GM21390 (cell line): ENCODE results near the gene ELOVL3.
"Not testable (repeated sequence)": the region's sequence is repeated elsewhere in the genome, so short reads cannot be mapped to it uniquely, and the experiment has no call there.

ENCODE experiments used
- ATAC-seq: cut with Tn5 transposase; IDR thresholded peaks from one replicate; pipeline ENCODE4 v1.9.1; 2021; ENCODE audit not compliant: unreplicated experiment

ELOVL3 gene, protein sequence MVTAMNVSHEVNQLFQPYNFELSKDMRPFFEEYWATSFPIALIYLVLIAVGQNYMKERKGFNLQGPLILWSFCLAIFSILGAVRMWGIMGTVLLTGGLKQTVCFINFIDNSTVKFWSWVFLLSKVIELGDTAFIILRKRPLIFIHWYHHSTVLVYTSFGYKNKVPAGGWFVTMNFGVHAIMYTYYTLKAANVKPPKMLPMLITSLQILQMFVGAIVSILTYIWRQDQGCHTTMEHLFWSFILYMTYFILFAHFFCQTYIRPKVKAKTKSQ

DNA sequence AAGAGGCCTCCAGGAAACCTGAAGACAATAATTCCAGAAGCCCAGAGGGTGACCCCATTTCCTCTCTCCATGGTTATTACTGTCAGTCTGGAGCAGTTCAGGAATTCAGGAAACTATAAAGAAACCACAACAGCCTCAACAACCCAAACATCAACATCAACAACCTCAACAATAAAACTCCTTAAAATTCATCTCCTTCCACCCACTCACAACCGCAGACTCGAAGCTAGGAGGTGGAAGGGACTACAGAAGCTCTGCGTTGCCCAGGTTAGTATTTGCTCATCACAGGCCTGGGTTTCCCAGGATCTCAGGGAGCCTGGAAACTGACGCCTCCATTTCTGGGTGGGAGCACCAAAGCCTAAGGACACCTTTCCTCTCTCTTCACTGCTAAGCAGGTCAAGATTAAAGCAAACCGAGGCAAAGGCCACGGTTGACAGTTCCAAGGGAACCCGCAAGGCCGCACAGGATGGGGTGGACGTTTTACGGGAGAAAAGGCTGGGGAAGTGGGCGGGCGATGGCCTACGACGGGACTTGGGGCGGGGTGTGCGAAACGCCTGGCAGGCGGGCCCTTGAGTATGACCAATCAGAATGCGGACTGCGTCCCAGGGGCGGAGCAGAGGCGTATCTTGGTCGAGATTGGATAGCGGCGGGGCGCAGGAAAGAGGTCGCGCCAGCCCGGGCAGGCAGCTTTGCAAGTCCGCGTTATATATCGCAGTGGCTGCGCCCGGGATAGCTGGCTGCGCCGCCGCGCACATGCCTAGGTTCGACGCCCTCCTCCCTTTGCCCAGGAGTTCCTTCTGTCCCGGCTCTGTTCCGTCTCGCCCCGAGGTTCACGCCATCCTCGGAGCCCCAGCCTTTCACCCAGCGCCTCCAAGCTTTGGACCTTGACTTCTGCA lies at the start of gene ELOVL3:
Gene ELOVL3 (plus strand): TSS at position 654 of the 896 bp plus-strand sequence. CDS start 250 bp downstream, outside the sequence.
- peak; percentile 86 for ATAC-seq

DNA sequence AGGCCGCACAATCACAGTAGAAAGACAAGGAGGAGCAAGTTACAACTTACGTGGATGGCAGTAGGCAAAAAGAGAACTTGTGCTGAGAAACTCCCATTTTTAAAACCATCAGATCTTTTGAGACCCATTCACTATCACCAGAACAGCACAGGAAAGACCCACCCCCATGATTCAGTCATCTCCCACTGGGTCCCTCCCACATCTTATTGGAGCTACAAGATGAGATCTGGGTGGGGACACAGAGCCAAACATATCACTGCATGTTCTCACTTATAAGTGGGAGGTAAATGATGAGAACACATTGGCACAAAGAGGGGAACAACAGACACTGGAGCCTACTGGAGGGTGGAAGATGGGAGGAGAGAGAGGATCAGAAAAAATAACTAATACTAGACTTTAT lies 41.5 kb upstream of the ELOVL3 start:
- ATAC-seq, result no peak

DNA sequence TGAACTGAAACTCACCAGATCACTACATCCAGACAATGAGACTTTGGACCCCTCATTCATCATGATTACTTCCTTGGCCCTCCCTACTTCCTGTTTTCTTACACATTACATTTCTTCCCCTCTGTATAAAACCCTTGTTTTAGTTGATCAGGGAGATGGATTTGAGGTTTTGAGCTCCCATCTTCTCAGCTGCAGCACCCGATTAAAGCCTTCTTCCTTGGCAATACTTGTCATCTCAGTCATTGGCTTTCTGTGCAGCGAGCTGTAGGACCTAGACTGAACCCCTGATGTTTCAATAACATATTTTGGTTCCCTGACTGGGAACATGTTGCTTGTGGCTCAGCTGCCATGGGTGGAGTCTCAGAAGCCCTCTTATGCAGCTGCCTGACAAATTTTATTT lies 40.8 kb upstream of the ELOVL3 start:
- ATAC-seq, result no peak

DNA sequence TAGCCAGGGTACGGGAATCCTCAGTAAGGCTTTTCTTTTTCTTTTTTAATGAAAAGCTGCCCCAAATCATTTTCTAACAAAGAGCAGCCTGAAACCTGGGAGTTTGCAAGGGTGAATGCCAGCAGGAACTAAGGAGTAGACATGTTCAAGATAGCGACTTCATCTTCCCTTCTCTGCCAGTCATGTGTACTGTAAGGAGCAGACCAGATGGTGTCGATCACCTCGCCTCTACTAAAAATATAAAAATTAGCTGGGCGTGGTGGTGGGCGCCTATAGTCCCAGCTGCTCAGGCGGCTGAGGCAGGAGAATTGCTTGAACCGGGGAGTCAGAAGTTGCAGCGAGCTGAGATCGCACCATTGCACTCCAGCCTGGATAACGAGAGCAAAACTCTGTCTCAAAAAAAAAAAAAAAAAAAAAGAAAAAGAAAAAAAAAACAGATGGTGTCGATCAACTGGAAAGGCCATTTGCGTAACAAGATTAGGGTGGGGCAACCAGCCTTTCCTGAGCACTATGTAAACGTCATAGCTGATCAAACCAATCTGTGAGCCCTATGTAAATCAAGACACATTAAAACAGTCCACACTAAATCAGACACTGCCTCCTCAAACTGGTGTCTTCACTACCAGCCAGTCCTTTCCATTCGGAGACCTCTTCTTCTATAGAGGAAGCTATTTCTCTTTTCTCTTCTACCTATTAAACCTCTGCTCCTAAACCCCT lies 40.1 kb upstream of the ELOVL3 start:
- no peak for ATAC-seq

GRCh38 chr10:102188298-102188940 lies 37.7 kb upstream of the ELOVL3 start:
- ATAC-seq, result no peak

DNA sequence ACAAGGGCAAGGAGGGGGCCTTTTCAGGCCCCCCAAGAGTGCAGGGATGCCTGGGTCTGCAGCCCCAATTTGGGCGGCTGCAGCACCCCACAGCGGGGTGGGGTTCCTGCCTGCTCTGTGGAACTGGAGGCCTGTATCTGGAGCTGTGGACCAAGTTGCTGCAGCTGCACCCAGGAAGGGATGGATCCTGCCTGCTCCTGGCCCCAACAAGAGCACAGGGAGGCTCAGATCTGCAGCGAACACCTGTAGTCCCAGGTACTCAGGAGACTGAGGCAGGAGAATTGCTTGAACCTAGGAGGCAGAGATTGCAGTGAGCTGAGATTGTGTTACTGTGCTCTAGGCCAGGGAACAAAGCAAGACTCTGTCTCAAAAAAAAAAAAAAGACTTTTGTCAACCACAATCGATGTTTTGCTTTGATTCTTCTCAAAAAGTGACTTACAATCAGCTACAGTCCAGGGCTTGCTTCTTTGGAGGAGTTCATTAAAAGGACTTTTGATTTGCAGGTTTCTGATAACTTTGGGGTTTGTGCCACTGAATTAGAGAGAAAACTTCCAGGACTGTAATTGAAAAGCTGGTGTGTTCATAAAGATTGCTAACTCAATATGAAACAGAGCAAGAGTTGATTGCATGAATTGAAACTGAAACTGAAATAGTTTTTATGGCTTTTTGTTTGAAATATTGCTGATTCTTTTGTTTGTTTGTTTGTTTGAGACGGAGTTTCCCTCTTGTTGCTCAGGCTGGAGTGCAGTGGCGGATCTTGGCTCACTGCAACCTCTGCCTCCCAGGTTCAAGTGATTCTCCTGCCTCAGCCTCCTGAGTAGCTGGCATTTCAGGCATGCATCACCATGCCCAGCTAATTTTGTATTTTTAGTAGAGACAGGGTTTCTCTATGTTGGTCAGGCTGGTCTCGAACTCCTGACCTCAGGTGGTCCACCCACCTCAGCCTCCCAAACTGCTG lies 36.9 kb upstream of the ELOVL3 start:
- ATAC-seq, result not testable (repeated sequence)

- ATAC-seq, result no peak
These were observed 34.1 kb upstream of the ELOVL3 start for GRCh38 chr10:102191956-102192355.

GRCh38 chr10:102195296-102195870 lies 30.7 kb upstream of the ELOVL3 start:
- ATAC-seq, result no peak

GRCh38 chr10:102196893-102197292 lies 29.2 kb upstream of the ELOVL3 start:
- ATAC-seq, result no peak

GRCh38 chr10:102198027-102198426 lies 28.1 kb upstream of the ELOVL3 start:
- no peak for ATAC-seq

GRCh38 chr10:102200751-102201640 lies 25.1 kb upstream of the ELOVL3 start:
- ATAC-seq, result no peak

- ATAC-seq, result no peak
These were observed 23.7 kb upstream of the ELOVL3 start for GRCh38 chr10:102202386-102202785.

- no peak for ATAC-seq
These were observed 17.6 kb upstream of the ELOVL3 start for GRCh38 chr10:102208311-102209035.

DNA sequence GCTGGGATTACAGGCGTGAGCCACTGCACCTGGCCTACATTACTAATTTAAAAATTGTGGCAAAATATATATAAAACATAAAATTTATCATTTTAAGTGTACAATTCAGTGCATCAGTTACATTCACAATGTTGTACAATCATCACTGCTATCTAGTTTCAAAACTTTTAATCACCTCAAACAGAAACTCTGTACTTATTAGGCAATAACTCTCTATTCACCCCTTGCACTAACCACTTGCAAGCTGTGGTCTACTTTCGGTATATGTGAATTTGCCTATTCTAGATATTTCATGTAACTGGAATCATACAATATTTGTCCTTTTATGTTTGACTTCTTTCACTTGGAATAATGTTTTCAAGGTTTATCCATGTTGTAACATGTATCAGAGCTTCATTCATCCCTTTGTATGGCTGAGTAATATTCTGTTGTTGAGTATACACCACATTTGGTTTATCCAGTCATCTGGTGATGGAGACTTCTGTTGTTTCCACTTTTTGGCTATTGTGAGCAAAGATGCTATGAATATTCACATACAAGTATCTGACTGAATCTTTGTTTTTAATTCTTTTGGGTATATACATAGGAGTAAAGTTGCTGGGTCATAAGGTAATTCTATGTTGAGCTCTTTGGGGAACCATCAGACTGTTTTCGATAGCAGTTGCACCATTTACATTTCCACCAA lies 14.3 kb upstream of the ELOVL3 start:
- ATAC-seq, result no peak

- ATAC-seq, result not testable (repeated sequence)
These were observed 12.5 kb upstream of the ELOVL3 start for GRCh38 chr10:102213599-102213998.

- ATAC-seq, result no peak
These were observed 6.7 kb upstream of the ELOVL3 start for GRCh38 chr10:102219370-102219769.

DNA sequence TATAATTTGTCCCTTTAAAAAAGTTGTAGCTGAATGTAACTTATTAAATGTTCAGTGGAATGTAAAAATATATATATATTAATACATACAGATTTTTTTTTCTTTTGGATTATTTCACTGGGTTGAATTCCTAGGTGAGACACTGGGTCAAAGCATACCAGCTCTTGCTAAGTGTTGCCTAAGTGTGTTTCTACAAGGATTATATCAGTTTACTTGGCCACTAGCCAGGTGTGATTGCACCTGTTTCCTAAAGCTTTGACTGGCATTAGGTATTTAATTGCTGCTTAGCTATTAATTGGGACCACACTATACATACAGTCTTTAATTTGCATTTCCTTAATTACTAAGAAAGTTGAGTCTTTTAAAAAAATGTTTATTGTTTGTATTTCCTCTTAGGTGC lies 5.5 kb upstream of the ELOVL3 start:
- ATAC-seq, result no peak
